HepG2 (cell line): ENCODE results near the gene ZDHHC14. TPM values are rescaled to one million over a fixed set of nuclear protein-coding genes. Genes with fewer than 3 reads are reported as not detected.

Experiments used
- AGO2 ChIP-seq: fragments of 200-400 bp; formaldehyde crosslinking; optimal IDR thresholded peaks from 2 replicates; pipeline ENCODE3; 2017; ENCODE audit warnings: mild to moderate bottlenecking, low read depth, low read length, moderate library complexity
- ETV5 ChIP-seq: IDR thresholded peaks from 2 replicates; pipeline ENCODE4 v1.6.1; 2018; ENCODE audit warnings: missing biosample characterization, missing genetic modification reagents, inconsistent platforms, borderline replicate concordance
- HMG20B ChIP-seq: conservative IDR thresholded peaks from 2 replicates; pipeline ENCODE4 v1.6.1; 2016; ENCODE audit warnings: missing genetic modification reagents, missing compliant biosample characterization
- HNRNPH1 ChIP-seq: fragments of 200-400 bp; formaldehyde crosslinking; optimal IDR thresholded peaks from 2 replicates; pipeline ENCODE3; 2017; ENCODE audit warnings: mild to moderate bottlenecking, low read depth, low read length
- MEIS2 ChIP-seq: sonication (generic); formaldehyde crosslinking; IDR thresholded peaks from 2 replicates; pipeline ENCODE4 v1.9.0; 2021; ENCODE audit warnings: mild to moderate bottlenecking, missing genetic modification reagents
- SOX13 ChIP-seq, 3 experiments: fragments of 450-650 bp in 1 of 3; sonication (generic) in 1 of 3; formaldehyde crosslinking in 1 of 3; IDR thresholded peaks in 2 of 3; conservative IDR thresholded peaks in 1 of 3; 2 replicates each; pipeline versions ENCODE4 v1.5.0 to v1.6.1; 2016 to 2020; ENCODE audit warnings: antibody characterized with exemption in 1 of 3, mild to moderate bottlenecking in 1 of 3, missing compliant biosample characterization in 1 of 3, missing genetic modification reagents in 1 of 3, moderate library complexity in 1 of 3
- ZNF160 ChIP-seq: sonication (generic); formaldehyde crosslinking; IDR thresholded peaks from 2 replicates; pipeline ENCODE4 v1.8.0; 2022; ENCODE audit warnings: mild to moderate bottlenecking, inconsistent platforms, missing genetic modification reagents
- ZNF329 ChIP-seq: sonication (generic); formaldehyde crosslinking; IDR thresholded peaks from 2 replicates; pipeline ENCODE4 v1.9.0; 2021; ENCODE audit warnings: low read depth, mild to moderate bottlenecking, missing genetic modification reagents
- polyA plus RNA-seq, 8 experiments: library from polyadenylated mRNA; depleted of rRNA in 3 of 8; stranded (reverse) in 7 of 8; unstranded in 1 of 8; fragments of >200 nt; fragmentation: Illumina TruSeq in 4 of 8; extraction: Trizol in 4 of 8; gene quantifications; 2 replicates each; pipeline versions ENCODE4 v1.2.1 to v1.2.3, GENCODE V29; 2011 to 2016; ENCODE audit warnings: low read depth in 4 of 8, missing spikeins in 1 of 8, mixed read lengths in 1 of 8; ENCODE audit not compliant: insufficient read depth in 1 of 8
- total RNA-seq, 5 experiments: library from RNA; depleted of rRNA; stranded (reverse); fragments of >200 nt; fragmentation: Illumina TruSeq; extraction: Trizol; gene quantifications; 2 replicates each; pipeline ENCODE4 v1.2.3, GENCODE V29; 2016; ENCODE audit warnings: low read depth in 1 of 5
- TF ChIP-seq, protein P1 (sequence below): sonication (generic); IDR thresholded peaks from 2 replicates; pipeline ENCODE4 v1.6.1; 2016; ENCODE audit warnings: low read depth, borderline replicate concordance
- TF ChIP-seq, protein P2 (sequence below): sonication (generic); formaldehyde crosslinking; IDR thresholded peaks from 2 replicates; pipeline ENCODE4 v1.4.0; 2020; ENCODE audit warnings: missing genetic modification reagents, borderline replicate concordance
- TF ChIP-seq, protein P3 (sequence below): sonication (generic); formaldehyde crosslinking; IDR thresholded peaks from 2 replicates; pipeline ENCODE4 v1.4.0; 2020; ENCODE audit warnings: mild to moderate bottlenecking, missing genetic modification reagents
- TF ChIP-seq, protein P4 (sequence below), 2 experiments: sonication (generic) in 1 of 2; formaldehyde crosslinking in 1 of 2; IDR thresholded peaks; 2 replicates each; pipeline versions ENCODE4 v1.4.0 to v1.6.1; 2016 to 2020; ENCODE audit warnings: borderline replicate concordance in 1 of 2, low read depth in 1 of 2, mild to moderate bottlenecking in 1 of 2, missing genetic modification reagents in 1 of 2
- TF ChIP-seq, protein P5 (sequence below): sonication (generic); formaldehyde crosslinking; IDR thresholded peaks from 2 replicates; pipeline ENCODE4 v1.5.1; 2020; ENCODE audit warnings: missing genetic modification reagents, mild to moderate bottlenecking, borderline replicate concordance

The ZDHHC14 gene
- total and polyA plus RNA-seq, 2 of the 13 experiments (the other 11 are each of a cell fraction or from before 2014, with no cell fraction given) = 3.7 to 9.5 TPM

DNA sequence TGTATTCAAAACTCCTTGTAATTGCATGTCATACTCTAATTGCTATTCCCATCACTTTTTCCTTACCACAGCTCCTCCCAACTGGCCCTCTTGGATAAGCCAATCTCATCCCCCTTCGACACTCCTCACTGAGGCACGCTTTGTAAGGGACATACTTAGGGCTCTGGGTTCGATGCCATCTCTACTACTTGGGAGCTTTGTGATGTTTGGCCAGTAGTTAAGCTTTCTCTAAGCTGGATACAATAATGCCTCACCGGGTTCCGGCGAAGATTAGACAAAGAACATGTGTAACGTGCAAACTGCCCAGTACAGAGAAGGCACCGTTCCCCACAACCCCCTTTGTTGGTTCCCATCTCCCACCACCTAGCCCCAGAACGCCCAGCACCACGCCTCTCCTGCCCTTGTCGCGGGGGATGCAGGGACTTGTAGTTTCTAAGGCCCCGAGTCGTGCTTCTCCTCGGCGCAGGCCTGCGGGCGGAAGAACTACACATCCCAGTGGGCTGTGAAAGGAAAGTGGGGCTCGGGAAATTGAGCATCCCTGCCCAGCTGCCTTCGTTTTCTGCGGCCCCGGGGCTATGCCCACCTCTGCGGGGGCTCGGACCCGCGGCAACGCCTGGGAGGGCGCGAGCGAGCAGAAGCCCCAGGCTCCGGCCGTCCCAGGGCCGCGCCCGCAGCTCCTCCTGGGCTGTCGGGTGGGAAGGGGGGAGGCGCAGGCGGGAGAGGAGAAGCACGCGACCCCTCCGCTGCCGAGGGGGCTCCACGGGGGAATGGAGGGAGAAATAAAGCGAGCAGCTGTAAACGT is 1.1 kb upstream of the ZDHHC14 start (continued):
- TF ChIP-seq SOX13 (IDR thresholded peaks at IDR 0.05) (0 out of 2 replicates have a peak, but pooled peaks have one; percentile 7), SOX13 (CRISPR knock-in tag; conservative IDR thresholded peaks at IDR 0.05 in 1 of 2, IDR thresholded peaks at IDR 0.05 in 1 of 2) (no peak), ZNF160 (CRISPR knock-in tag) (0 out of 2 replicates have a peak, but pooled peaks have one; percentile 35), ZNF329 (CRISPR knock-in tag) (0 out of 2 replicates have a peak, but pooled peaks have one; percentile 11), AGO2 (no peak), HNRNPH1 (no peak), ETV5 (CRISPR knock-in tag) (no peak; the same call in 1 of the 2 replicates), MEIS2 (CRISPR knock-in tag) (peak; percentile 13; the same call in 1 of the 2 replicates), HMG20B (CRISPR knock-in tag) (no peak; the same call in 1 of the 2 replicates)
- TF ChIP-seq, protein P1, sequence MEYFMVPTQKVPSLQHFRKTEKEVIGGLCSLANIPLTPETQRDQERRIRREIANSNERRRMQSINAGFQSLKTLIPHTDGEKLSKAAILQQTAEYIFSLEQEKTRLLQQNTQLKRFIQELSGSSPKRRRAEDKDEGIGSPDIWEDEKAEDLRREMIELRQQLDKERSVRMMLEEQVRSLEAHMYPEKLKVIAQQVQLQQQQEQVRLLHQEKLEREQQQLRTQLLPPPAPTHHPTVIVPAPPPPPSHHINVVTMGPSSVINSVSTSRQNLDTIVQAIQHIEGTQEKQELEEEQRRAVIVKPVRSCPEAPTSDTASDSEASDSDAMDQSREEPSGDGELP = peak; percentile 46; the same call in 1 of the 2 replicates
- TF ChIP-seq, protein P2, sequence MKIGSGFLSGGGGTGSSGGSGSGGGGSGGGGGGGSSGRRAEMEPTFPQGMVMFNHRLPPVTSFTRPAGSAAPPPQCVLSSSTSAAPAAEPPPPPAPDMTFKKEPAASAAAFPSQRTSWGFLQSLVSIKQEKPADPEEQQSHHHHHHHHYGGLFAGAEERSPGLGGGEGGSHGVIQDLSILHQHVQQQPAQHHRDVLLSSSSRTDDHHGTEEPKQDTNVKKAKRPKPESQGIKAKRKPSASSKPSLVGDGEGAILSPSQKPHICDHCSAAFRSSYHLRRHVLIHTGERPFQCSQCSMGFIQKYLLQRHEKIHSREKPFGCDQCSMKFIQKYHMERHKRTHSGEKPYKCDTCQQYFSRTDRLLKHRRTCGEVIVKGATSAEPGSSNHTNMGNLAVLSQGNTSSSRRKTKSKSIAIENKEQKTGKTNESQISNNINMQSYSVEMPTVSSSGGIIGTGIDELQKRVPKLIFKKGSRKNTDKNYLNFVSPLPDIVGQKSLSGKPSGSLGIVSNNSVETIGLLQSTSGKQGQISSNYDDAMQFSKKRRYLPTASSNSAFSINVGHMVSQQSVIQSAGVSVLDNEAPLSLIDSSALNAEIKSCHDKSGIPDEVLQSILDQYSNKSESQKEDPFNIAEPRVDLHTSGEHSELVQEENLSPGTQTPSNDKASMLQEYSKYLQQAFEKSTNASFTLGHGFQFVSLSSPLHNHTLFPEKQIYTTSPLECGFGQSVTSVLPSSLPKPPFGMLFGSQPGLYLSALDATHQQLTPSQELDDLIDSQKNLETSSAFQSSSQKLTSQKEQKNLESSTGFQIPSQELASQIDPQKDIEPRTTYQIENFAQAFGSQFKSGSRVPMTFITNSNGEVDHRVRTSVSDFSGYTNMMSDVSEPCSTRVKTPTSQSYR (CRISPR knock-in tag) = 0 out of 2 replicates have a peak, but pooled peaks have one; percentile 43
- TF ChIP-seq, protein P3, sequence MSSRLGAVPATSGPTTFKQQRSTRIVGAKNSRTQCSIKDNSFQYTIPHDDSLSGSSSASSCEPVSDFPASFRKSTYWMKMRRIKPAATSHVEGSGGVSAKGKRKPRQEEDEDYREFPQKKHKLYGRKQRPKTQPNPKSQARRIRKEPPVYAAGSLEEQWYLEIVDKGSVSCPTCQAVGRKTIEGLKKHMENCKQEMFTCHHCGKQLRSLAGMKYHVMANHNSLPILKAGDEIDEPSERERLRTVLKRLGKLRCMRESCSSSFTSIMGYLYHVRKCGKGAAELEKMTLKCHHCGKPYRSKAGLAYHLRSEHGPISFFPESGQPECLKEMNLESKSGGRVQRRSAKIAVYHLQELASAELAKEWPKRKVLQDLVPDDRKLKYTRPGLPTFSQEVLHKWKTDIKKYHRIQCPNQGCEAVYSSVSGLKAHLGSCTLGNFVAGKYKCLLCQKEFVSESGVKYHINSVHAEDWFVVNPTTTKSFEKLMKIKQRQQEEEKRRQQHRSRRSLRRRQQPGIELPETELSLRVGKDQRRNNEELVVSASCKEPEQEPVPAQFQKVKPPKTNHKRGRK (CRISPR knock-in tag) = no peak
- TF ChIP-seq, protein P4, sequence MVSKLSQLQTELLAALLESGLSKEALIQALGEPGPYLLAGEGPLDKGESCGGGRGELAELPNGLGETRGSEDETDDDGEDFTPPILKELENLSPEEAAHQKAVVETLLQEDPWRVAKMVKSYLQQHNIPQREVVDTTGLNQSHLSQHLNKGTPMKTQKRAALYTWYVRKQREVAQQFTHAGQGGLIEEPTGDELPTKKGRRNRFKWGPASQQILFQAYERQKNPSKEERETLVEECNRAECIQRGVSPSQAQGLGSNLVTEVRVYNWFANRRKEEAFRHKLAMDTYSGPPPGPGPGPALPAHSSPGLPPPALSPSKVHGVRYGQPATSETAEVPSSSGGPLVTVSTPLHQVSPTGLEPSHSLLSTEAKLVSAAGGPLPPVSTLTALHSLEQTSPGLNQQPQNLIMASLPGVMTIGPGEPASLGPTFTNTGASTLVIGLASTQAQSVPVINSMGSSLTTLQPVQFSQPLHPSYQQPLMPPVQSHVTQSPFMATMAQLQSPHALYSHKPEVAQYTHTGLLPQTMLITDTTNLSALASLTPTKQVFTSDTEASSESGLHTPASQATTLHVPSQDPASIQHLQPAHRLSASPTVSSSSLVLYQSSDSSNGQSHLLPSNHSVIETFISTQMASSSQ (IDR thresholded peaks at IDR 0.05; ENCODE audit: low read depth) = no peak
- TF ChIP-seq, protein P4 (CRISPR knock-in tag; IDR thresholded peaks at IDR 0.05; ENCODE audit: borderline replicate concordance) = no peak
- TF ChIP-seq, protein P5, sequence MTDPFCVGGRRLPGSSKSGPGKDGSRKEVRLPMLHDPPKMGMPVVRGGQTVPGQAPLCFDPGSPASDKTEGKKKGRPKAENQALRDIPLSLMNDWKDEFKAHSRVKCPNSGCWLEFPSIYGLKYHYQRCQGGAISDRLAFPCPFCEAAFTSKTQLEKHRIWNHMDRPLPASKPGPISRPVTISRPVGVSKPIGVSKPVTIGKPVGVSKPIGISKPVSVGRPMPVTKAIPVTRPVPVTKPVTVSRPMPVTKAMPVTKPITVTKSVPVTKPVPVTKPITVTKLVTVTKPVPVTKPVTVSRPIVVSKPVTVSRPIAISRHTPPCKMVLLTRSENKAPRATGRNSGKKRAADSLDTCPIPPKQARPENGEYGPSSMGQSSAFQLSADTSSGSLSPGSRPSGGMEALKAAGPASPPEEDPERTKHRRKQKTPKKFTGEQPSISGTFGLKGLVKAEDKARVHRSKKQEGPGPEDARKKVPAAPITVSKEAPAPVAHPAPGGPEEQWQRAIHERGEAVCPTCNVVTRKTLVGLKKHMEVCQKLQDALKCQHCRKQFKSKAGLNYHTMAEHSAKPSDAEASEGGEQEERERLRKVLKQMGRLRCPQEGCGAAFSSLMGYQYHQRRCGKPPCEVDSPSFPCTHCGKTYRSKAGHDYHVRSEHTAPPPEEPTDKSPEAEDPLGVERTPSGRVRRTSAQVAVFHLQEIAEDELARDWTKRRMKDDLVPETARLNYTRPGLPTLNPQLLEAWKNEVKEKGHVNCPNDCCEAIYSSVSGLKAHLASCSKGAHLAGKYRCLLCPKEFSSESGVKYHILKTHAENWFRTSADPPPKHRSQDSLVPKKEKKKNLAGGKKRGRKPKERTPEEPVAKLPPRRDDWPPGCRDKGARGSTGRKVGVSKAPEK = 0 out of 2 replicates have a peak, but pooled peaks have one; percentile 47
